ENCODE measurements around the gene NAALADL1.
A peak's percentile ranks its signal among the peaks of the same experiment; 100 is the strongest.

NAALADL1 gene

GRCh38 chr11:65045061-65045460 lies 13.3 kb downstream of the NAALADL1 start:
- Histone ChIP-seq H3K27me3 (replicated peaks; ENCODE audit: control insufficient read depth, insufficient read depth, low read length) (no peaks in the 10 kb centered on the region), H3K36me3 (ENCODE audit: control insufficient read depth, insufficient read depth, low read length) (peaks cover 9% of the 10 kb centered on the region), H3K4me3 (replicated peaks; ENCODE audit: low read depth, low read length) (no peak overlapping the region)
- DNase-seq (ENCODE audit: extremely low read depth, insufficient read length), result no peak
- TF ChIP-seq CTCF (IDR thresholded peaks at IDR 0.05; ENCODE audit: insufficient read depth, low read length, poor library complexity, severe bottlenecking), result no peak

DNA sequence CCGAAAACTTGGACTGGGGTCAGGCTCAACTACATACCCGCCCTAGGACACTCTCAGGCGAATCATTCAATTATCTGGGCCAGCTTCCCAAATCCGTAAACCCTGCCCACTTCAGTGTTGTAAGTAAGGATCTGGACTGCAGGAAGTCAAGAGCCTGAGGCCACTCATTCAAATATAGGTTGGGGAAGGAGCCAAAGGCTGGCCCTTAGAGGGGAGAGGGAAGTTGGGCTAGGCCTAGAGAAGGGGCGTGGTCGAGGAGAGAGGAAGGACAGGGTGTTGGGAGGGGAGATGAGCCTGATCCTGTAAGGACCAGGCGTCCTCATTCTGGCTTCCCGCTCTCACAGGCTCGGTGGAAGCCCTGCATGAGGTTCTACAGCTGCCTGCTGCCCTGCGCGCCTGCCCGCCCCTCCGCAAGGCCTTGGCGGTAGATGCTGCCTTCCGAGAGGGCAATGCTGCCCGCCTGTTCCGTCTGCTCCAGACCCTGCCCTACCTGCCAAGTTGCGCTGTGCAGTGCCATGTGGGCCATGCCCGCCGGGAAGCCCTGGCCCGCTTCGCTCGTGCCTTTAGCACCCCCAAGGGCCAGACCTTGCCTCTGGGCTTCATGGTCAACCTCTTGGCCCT lies 14.4 kb downstream of the NAALADL1 start:
- Histone ChIP-seq H3K36me3 (ENCODE audit: control insufficient read depth, insufficient read depth, low read length) (peaks cover 9% of the 10 kb centered on the region), H3K4me3 (replicated peaks; ENCODE audit: low read depth, low read length) (no peak overlapping the region), H3K27me3 (replicated peaks; ENCODE audit: control insufficient read depth, insufficient read depth, low read length) (no peaks in the 10 kb centered on the region)
- DNase-seq (ENCODE audit: extremely low read depth, insufficient read length), result no peak
- no peak for TF ChIP-seq CTCF (IDR thresholded peaks at IDR 0.05; ENCODE audit: insufficient read depth, low read length, poor library complexity, severe bottlenecking)

GRCh38 chr11:65042891-65043290 lies 15.5 kb downstream of the NAALADL1 start:
- Histone ChIP-seq H3K27me3 (replicated peaks; ENCODE audit: control insufficient read depth, insufficient read depth, low read length) (no peaks in the 10 kb centered on the region), H3K4me3 (replicated peaks; ENCODE audit: low read depth, low read length) (no peak overlapping the region), H3K36me3 (ENCODE audit: control insufficient read depth, insufficient read depth, low read length) (peaks cover 13% of the 10 kb centered on the region)
- no peak for DNase-seq (ENCODE audit: extremely low read depth, insufficient read length)
- TF ChIP-seq CTCF (IDR thresholded peaks at IDR 0.05; ENCODE audit: insufficient read depth, low read length, poor library complexity, severe bottlenecking), result no peak

- peaks cover 13% of the 10 kb centered on the region for H3K36me3 ChIP-seq (ENCODE audit: control insufficient read depth, insufficient read depth, low read length)
- DNase-seq (ENCODE audit: extremely low read depth, insufficient read length), result peak; percentile 96
- H3K4me3 ChIP-seq (replicated peaks; ENCODE audit: low read depth, low read length), result peak within 1 kb of the TSS; percentile 76
- no peaks in the 10 kb centered on the region for H3K27me3 ChIP-seq (replicated peaks; ENCODE audit: control insufficient read depth, insufficient read depth, low read length)
- no peak for TF ChIP-seq CTCF (IDR thresholded peaks at IDR 0.05; ENCODE audit: insufficient read depth, low read length, poor library complexity, severe bottlenecking)
Observed at GRCh38 chr11:65040847-65041622, 17.3 kb downstream of the NAALADL1 start, which contains the start of gene SAC3D1. SAC3D1 (plus strand) TSS chr11:65041210; CDS start chr11:65041293, 83 bp downstream.

DNA sequence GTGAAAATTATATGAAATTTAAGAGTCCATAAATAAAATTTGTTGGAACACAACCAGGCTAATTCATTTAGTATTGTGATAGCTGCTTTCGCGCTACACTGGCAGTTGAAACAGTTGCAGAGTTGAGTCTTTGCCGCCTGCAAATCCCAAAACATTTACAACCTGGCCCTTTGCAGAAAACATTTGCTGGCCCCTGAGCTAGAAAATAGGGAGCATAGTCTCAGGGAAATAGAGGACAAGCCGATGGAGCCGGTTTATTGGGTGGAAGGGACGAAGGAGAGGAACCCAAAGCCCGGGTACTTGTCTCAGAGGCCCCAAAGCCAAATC lies 17.9 kb downstream of the NAALADL1 start:
- DNase-seq (ENCODE audit: extremely low read depth, insufficient read length), result no peak
- Histone ChIP-seq H3K36me3 (ENCODE audit: control insufficient read depth, insufficient read depth, low read length) (peaks cover 14% of the 10 kb centered on the region), H3K4me3 (replicated peaks; ENCODE audit: low read depth, low read length) (peak overlapping the region; percentile 76), H3K27me3 (replicated peaks; ENCODE audit: control insufficient read depth, insufficient read depth, low read length) (no peaks in the 10 kb centered on the region)
- TF ChIP-seq CTCF (IDR thresholded peaks at IDR 0.05; ENCODE audit: insufficient read depth, low read length, poor library complexity, severe bottlenecking), result no peak
